Activated CD8-positive, alpha-beta memory T cell treated with anti-CD3 and anti-CD28 coated beads for 24 hours (primary cell): ENCODE measurements around the gene RETREG1.
"Not testable (repeated sequence)": the region's sequence is repeated elsewhere in the genome, so short reads cannot be mapped to it uniquely, and the experiment has no call there.

ENCODE experiments used
- DNase-seq: peaks from one replicate; pipeline ENCODE4 v3.0.0-alpha.2; 2020

The RETREG1 gene

GRCh38 chr5:16437977-16438376 is 178.8 kb downstream of the RETREG1 start:
- no peak for DNase-seq

GRCh38 chr5:16436065-16436682 is 180.6 kb downstream of the RETREG1 start:
- not testable (repeated sequence) for DNase-seq

- DNase-seq: no peak
These were observed 185.3 kb downstream of the RETREG1 start for GRCh38 chr5:16431490-16431889.

- DNase-seq: no peak
These were observed 186.3 kb downstream of the RETREG1 start for GRCh38 chr5:16430349-16431089.

GRCh38 chr5:16428359-16428758 is 188.4 kb downstream of the RETREG1 start:
- no peak for DNase-seq

GRCh38 chr5:16427587-16427986 is 189.2 kb downstream of the RETREG1 start:
- no peak for DNase-seq
